ENCODE measurements around the gene NAGA. TPM values are rescaled to one million over a fixed set of nuclear protein-coding genes. Genes with fewer than 3 reads are reported as not detected.

NAGA gene
- total RNA-seq, 1 donor from 2014 or later: 21.7 TPM

DNA sequence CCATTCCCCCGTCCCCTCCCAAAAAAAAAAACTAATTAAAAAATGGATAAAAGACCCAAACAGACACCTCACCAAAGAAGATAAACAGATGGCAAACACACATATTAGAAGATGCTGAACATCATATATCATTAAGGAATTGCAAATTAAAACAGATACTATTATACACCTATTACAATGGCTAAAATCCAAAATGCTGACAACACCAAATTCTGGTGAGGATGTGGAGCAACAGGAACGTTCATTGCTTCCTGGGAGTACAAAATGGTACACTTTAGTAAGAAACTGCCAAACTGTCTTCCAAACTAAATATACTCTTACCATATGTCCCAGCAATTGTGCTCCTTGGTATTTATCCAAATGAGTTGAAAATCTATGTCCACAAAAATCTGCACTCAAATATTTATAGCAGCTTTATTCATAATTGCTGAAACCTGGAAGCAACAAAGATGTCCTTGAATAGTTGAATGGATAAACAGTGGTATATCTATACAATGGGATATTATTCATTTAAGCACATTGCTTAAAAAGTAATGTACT is 19.9 kb downstream of the NAGA start:
- no peak for DNase-seq (ENCODE audit: low read depth in 2 of 2)

DNA sequence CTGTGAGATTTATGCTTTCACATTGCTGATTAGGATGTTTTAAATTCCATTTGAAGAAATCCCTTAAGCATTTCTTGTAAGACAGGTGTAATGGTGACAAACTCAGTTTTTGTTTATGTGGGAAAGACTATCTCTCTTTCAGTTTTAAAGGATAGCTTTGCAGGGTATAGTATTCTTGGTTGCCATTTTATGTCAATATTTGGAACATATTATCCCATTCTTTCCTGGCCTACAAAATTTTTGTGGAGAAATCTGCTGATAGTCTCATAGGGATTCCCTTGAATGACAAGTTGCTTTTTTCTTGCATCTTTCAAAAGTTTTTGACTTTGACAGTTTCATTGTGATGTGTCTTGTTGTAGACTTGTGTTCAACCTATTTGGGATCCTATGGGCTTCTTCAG is 28.8 kb downstream of the NAGA start:
- DNase-seq (ENCODE audit: low read depth in 2 of 2): no peak

DNA sequence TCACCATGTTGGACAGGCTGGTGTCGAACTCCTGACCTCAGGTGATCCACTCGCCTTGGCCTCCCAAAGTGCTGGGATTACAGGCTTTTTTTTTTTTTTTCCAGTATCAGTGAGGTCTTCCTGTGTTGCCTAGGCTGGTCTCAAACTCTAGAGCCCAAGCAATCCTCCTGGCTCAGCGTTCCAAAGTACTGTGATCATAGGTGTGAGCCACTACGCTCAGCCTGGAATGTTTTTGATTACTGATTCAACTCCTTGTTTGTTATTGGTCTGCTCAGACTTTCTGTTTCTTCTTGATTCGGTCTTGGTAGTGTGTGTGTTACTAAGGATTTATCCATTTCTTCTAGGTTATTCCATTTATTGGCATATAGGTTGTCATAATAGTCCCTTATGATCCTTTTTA is 31.3 kb downstream of the NAGA start:
- no peak for DNase-seq (ENCODE audit: low read depth in 2 of 2)

DNA sequence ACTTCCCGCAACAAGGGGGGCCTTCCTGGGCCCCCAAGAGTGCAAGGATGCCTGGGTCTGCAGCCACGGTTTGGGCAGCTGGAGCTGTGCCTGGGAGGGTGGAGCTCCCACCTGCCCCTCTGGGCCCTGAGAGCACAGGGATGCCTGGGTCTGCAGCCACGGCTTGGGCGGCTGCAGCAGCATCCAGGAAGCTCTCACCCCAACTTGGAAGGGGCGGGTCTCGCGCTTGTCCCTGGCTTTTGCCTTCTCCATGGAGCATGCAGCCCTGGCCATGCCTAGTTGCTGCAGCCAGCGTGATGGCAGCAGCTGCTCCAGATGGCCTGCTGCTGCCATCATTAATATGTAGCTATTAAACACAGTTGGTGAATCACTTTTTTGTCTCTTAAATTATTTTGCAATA is 35.4 kb downstream of the NAGA start:
- no peak for DNase-seq (ENCODE audit: low read depth in 2 of 2)

DNA sequence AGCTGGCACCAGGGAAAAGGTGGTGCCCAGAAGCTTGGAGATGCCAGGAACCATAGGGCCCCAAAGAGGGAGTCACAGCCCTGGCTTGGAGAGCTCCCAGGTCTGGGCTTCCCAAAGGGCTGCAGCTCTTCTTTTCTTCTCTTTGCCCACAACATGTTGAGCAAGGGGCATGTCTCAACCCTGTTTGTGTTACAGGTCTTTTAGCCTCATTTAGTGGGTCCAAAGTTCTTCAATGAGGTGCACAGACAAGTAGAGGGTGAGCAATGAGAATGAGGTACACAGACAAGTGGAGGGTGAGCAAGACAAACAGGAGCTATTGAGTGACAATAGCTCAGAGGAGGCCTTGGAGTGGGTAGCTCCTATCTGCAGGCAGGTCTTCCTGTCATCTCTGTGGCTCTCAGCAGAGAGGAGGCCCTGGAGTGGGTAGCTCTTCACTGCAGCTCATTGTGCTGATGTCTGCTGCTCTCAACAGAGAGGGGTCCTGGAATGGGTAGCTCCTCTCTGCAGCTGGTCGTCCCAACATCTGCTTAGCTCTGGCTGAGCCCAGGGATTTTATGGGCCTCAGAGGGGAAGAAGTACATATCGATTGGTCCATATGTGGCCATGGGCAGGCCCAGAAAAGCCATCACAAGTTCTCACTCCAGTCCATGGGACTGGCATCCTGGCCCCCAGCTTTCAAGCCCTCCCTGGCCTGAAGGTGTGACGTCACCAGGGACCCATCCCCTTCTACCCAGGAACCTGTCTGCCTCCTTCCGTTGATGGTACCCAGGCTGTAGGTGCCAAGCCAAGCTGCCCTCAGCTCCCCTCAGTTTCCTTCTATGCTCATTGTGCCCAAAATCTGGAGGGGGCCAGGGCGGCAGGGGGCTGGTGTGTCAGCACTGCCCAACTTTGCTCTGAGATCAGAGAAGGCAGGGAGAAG is 37.1 kb downstream of the NAGA start:
- DNase-seq (ENCODE audit: low read depth in 2 of 2): no peak

DNA sequence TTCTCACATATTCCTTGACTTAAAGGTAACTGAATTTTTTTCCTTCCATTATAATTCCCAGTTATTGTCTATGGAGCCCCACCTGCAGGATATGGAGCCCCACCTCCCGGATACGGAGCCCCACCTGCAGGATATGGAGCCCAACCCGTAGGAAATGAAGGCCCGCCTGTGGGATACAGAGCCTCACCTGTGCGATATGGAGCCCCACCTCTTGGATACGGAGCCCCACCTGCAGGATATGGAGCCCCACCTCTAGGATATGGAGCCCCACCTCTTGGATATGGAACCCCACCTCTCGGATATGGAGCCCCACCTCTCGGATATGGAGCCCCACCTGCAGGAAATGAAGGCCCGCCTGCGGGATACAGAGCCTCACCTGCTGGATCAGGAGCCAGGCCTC is 43.9 kb downstream of the NAGA start:
- DNase-seq (ENCODE audit: low read depth in 2 of 2): no peak

DNA sequence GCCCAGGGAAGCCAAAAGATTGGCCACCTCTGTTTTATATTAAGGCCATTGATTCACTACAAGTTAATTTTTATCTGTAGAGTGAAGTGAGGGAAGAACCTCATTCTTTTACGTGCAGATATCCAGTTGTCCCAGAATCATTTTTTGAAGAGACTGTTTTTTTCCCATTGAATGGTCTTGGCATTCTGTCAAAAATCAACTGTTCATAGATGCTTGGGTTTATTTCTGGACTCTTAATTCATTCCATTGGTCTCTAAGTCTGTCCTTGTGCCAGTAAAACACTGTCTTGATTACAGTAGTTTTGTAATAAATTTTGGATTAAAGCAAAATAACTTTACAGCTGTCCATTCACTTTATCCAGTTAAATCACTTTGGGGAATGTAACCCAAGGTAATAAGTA is 45.2 kb downstream of the NAGA start:
- DNase-seq (ENCODE audit: low read depth in 2 of 2): no peak

DNA sequence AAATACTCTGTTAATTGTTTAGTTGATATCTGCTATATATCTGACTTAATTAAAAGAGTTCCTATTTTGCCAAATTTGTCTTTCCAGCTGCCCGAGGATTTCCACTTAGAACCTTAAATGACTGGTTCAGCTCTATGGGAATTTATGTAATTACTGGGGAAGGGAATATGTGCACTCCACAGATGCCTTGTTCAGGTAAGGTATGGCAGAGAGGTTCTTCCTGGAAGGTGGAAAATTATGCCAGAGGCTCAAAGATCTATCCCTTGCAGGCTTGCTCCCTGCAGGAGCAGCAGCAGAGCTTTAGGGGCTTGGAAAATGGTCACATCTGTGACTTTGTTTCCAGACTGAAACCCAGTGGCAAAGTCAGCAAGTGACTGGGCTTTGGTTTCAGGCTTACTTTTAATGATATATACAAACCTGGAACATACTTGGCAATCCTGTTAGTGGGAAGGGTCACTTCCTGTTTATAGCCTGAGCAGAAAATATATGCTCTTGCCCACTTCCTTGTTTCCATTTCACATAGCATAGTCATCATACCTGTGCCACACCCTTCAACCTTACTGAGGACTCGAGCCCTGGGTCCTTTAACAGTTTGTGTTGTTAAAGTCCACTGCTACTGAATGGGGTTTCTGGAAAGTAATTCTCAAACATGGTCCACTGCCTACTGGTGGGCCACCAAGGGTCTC is 48.3 kb downstream of the NAGA start:
- no peak for DNase-seq (ENCODE audit: low read depth in 2 of 2)

DNA sequence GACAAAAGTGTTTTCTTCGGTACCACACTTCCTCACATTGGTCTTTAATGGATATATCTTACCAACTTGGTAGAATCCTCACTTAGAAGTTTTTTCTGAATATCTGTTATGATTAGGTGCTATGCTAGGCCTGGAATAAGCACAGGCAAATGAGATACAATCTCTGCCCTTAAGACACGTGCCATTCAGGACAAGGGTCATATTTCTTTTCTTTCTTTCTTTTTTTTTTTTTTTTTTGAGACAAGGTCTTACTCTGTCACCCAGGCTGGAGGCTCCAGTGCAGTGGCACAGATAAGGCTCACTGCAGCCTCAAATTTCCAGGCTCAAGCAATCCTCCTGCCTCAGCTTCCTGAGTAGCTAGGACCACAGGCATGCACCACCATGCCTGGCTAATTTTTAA is 49.0 kb downstream of the NAGA start:
- no peak for DNase-seq (ENCODE audit: low read depth in 2 of 2)

DNA sequence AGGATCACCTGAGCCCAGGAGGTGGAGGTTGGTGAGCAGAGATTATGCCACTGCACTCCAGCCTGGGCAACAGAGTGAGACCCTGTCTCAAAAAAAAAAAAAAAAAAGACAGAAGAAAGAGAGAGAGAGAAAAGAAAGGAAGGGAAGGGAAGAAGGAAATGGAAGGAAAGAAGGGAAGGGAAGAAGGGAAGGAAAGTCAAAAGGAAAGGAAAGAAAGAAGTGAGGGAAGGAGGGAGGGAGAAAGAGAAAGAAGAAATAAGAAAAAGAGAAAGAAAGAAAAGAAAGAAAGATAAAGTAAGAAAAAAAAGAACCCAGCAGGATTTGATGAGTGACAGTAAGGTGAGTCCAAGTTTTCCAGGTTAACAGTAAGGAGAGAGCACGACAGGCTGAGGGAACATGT is 52.4 kb downstream of the NAGA start:
- no peak for DNase-seq (ENCODE audit: low read depth in 2 of 2)

DNA sequence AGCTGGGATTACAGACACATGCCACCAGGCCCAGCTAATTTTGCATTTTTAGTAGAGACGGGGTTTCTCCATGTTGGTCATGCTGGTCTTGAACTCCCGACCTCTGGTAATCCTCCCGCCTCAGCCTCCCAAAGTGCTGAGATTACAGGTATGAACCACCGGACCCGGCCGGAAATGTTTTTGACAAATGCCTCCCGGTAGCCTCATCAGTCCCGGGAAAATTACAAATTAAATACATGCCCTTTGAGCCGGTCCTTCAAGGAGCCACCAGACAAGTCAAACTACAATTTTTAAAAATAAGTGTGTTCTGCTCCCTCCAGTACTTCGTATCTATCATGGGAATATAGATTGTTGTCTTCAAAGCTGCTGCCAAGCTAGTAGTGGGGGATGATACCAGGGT is 54.5 kb downstream of the NAGA start:
- DNase-seq (ENCODE audit: low read depth in 2 of 2): no peak

DNA sequence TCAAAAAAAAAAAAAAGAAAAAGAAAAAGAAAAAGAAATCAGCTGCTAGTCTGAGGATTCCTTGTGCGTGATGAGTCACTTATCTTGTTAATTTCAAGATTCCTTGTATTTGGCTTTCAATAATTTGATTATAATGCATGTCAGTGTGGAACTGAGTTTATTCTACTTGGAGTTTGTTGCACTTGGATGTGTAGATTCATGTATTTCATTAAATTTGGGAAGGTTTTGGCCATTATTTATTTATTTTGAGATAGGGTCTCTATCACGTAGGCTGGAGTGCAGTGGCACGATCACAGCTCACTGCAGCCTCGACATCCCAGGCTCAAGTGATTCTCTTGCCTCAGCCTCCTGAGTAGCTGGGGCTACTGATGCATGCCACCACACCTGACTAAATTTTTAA is 57.2 kb downstream of the NAGA start:
- DNase-seq (ENCODE audit: low read depth in 2 of 2): no peak

DNA sequence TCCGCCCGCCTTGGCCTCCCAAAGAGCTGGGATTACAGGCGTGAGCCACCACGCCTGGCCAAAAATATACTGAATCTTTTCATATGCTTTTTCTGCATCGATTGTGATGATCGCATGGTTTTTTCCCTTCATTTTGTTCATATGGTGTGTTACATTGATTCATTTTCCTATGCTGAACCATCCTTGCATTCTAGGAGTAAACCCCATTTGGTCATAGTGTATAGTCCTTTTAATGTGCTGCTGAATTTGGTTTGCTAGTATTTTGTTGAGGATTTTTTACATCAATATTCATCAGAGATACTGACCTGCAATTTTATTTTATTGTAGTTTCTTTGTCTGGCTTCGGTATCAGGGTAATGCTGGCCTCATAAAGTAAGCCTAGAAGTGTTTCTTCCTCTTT is 59.8 kb downstream of the NAGA start:
- DNase-seq (ENCODE audit: low read depth in 2 of 2): no peak

Other genes with a start within 250 kb of the NAGA start
- 41.0 and 68.7 TPM in 2 replicates for gene SREBF2, start 237.7 kb downstream of the NAGA start, total RNA-seq
- not detected in 2 replicates for gene SHISA8, start 155.7 kb downstream of the NAGA start, total RNA-seq
- under 0.01 TPM in 2 replicates for gene TNFRSF13C, start 144.0 kb downstream of the NAGA start, total RNA-seq
- 14.4 and 30.0 TPM in 2 replicates for gene CENPM, start 123.7 kb downstream of the NAGA start, total RNA-seq
- gene SEPTIN3, start 101.4 kb downstream of the NAGA start, total RNA-seq: under 0.01 TPM in 2 replicates
- gene WBP2NL, start 72.0 kb downstream of the NAGA start, total RNA-seq: not detected in 2 replicates
- gene PHETA2, start 3.4 kb upstream of the NAGA start, total RNA-seq: 13.4 and 31.1 TPM in 2 replicates
- 8.0 and 11.5 TPM in 2 replicates for gene SMDT1, start 8.9 kb upstream of the NAGA start, total RNA-seq
- 35.7 and 45.6 TPM in 2 replicates for gene NDUFA6, start 20.0 kb upstream of the NAGA start, total RNA-seq
- gene CYP2D6, start 60.0 kb upstream of the NAGA start, total RNA-seq: 0.13 TPM in 2 replicates
- gene TCF20, start 199.8 kb upstream of the NAGA start, total RNA-seq: 15.1 and 18.2 TPM in 2 replicates